ENCODE measurements around the gene MLIP.

Gene MLIP

GRCh38 chr6:54095723-54096122 lies 15.5 kb upstream of the MLIP start:
- no peak overlapping the region for H3K4me3 ChIP-seq (ENCODE audit: low read length)
- no peaks in the 10 kb centered on the region for H3K27me3 ChIP-seq (ENCODE audit: control insufficient read depth, insufficient read depth, low read length)
- no peaks in the 10 kb centered on the region for H3K9me3 ChIP-seq (ENCODE audit: control insufficient read depth, insufficient read depth, low read length)
- WGBS (ENCODE audit: insufficient coverage, insufficient read length): no CpG with 5 or more reads among the region's 4 CpGs
- no peak for DNase-seq (ENCODE audit: low read depth, low spot score)
- no peaks in the 10 kb centered on the region for H3K36me3 ChIP-seq (ENCODE audit: control insufficient read depth, insufficient read depth, low read length)
- H3K4me1 ChIP-seq (ENCODE audit: control insufficient read depth, insufficient read depth, low read length): no peaks in the 10 kb centered on the region
- no peak overlapping the region for H3K27ac ChIP-seq (ENCODE audit: low read length)

- no peak overlapping the region for H3K27ac ChIP-seq (ENCODE audit: low read length)
- H3K9me3 ChIP-seq (ENCODE audit: control insufficient read depth, insufficient read depth, low read length): no peaks in the 10 kb centered on the region
- H3K4me1 ChIP-seq (ENCODE audit: control insufficient read depth, insufficient read depth, low read length): no peaks in the 10 kb centered on the region
- no peaks in the 10 kb centered on the region for H3K27me3 ChIP-seq (ENCODE audit: control insufficient read depth, insufficient read depth, low read length)
- DNase-seq (ENCODE audit: low read depth, low spot score): no peak
- no peaks in the 10 kb centered on the region for H3K36me3 ChIP-seq (ENCODE audit: control insufficient read depth, insufficient read depth, low read length)
- no CpG with 5 or more reads among the region's 3 CpGs for WGBS (ENCODE audit: insufficient coverage, insufficient read length)
- no peak overlapping the region for H3K4me3 ChIP-seq (ENCODE audit: low read length)
Measured at GRCh38 chr6:54096811-54097210, 14.4 kb upstream of the MLIP start.

- H3K4me1 ChIP-seq (ENCODE audit: control insufficient read depth, insufficient read depth, low read length): no peaks in the 10 kb centered on the region
- no peaks in the 10 kb centered on the region for H3K27me3 ChIP-seq (ENCODE audit: control insufficient read depth, insufficient read depth, low read length)
- H3K36me3 ChIP-seq (ENCODE audit: control insufficient read depth, insufficient read depth, low read length): no peaks in the 10 kb centered on the region
- no peak overlapping the region for H3K4me3 ChIP-seq (ENCODE audit: low read length)
- H3K27ac ChIP-seq (ENCODE audit: low read length): no peak overlapping the region
- H3K9me3 ChIP-seq (ENCODE audit: control insufficient read depth, insufficient read depth, low read length): no peaks in the 10 kb centered on the region
- WGBS (ENCODE audit: insufficient coverage, insufficient read length): no CpG with 5 or more reads among the region's 4 CpGs
- no peak for DNase-seq (ENCODE audit: low read depth, low spot score)
Measured at GRCh38 chr6:54097753-54098152, 13.5 kb upstream of the MLIP start.

- no peaks in the 10 kb centered on the region for H3K27me3 ChIP-seq (ENCODE audit: control insufficient read depth, insufficient read depth, low read length)
- WGBS (ENCODE audit: insufficient coverage, insufficient read length): 100% methylated on average over 1 of the region's 6 CpGs
- H3K4me3 ChIP-seq (ENCODE audit: low read length): no peak overlapping the region
- no peak for DNase-seq (ENCODE audit: low read depth, low spot score)
- H3K27ac ChIP-seq (ENCODE audit: low read length): no peak overlapping the region
- H3K4me1 ChIP-seq (ENCODE audit: control insufficient read depth, insufficient read depth, low read length): no peaks in the 10 kb centered on the region
- H3K36me3 ChIP-seq (ENCODE audit: control insufficient read depth, insufficient read depth, low read length): no peaks in the 10 kb centered on the region
- no peaks in the 10 kb centered on the region for H3K9me3 ChIP-seq (ENCODE audit: control insufficient read depth, insufficient read depth, low read length)
Measured at GRCh38 chr6:54098450-54099044, 12.7 kb upstream of the MLIP start.

- Histone ChIP-seq H3K9me3 (ENCODE audit: control insufficient read depth, insufficient read depth, low read length) (no peaks in the 10 kb centered on the region), H3K36me3 (ENCODE audit: control insufficient read depth, insufficient read depth, low read length) (no peaks in the 10 kb centered on the region), H3K27ac (ENCODE audit: low read length) (no peak overlapping the region), H3K27me3 (ENCODE audit: control insufficient read depth, insufficient read depth, low read length) (no peaks in the 10 kb centered on the region), H3K4me3 (ENCODE audit: low read length) (no peak overlapping the region), H3K4me1 (ENCODE audit: control insufficient read depth, insufficient read depth, low read length) (no peaks in the 10 kb centered on the region)
- no CpG with 5 or more reads among the region's 3 CpGs for WGBS (ENCODE audit: insufficient coverage, insufficient read length)
- no peak for DNase-seq (ENCODE audit: low read depth, low spot score)
Measured at GRCh38 chr6:54099225-54099624, 12.0 kb upstream of the MLIP start.

GRCh38 chr6:54100411-54101006 lies 10.7 kb upstream of the MLIP start:
- Histone ChIP-seq H3K9me3 (ENCODE audit: control insufficient read depth, insufficient read depth, low read length) (no peaks in the 10 kb centered on the region), H3K4me1 (ENCODE audit: control insufficient read depth, insufficient read depth, low read length) (no peaks in the 10 kb centered on the region), H3K4me3 (ENCODE audit: low read length) (no peak overlapping the region), H3K27ac (ENCODE audit: low read length) (no peak overlapping the region), H3K36me3 (ENCODE audit: control insufficient read depth, insufficient read depth, low read length) (no peaks in the 10 kb centered on the region), H3K27me3 (ENCODE audit: control insufficient read depth, insufficient read depth, low read length) (no peaks in the 10 kb centered on the region)
- DNase-seq (ENCODE audit: low read depth, low spot score): no peak
- WGBS (ENCODE audit: insufficient coverage, insufficient read length): no CpG with 5 or more reads among the region's 1 CpG

GRCh38 chr6:54102238-54102637 lies 9.0 kb upstream of the MLIP start:
- no peak overlapping the region for H3K4me3 ChIP-seq (ENCODE audit: low read length)
- no peaks in the 10 kb centered on the region for H3K36me3 ChIP-seq (ENCODE audit: control insufficient read depth, insufficient read depth, low read length)
- WGBS (ENCODE audit: insufficient coverage, insufficient read length): no CpG with 5 or more reads among the region's 1 CpG
- no peak for DNase-seq (ENCODE audit: low read depth, low spot score)
- H3K27ac ChIP-seq (ENCODE audit: low read length): no peak overlapping the region
- no peaks in the 10 kb centered on the region for H3K9me3 ChIP-seq (ENCODE audit: control insufficient read depth, insufficient read depth, low read length)
- H3K4me1 ChIP-seq (ENCODE audit: control insufficient read depth, insufficient read depth, low read length): no peaks in the 10 kb centered on the region
- no peaks in the 10 kb centered on the region for H3K27me3 ChIP-seq (ENCODE audit: control insufficient read depth, insufficient read depth, low read length)

GRCh38 chr6:54103497-54103896 lies 7.7 kb upstream of the MLIP start:
- H3K4me3 ChIP-seq (ENCODE audit: low read length): no peak overlapping the region
- no peak overlapping the region for H3K27ac ChIP-seq (ENCODE audit: low read length)
- H3K4me1 ChIP-seq (ENCODE audit: control insufficient read depth, insufficient read depth, low read length): no peaks in the 10 kb centered on the region
- DNase-seq (ENCODE audit: low read depth, low spot score): no peak
- WGBS (ENCODE audit: insufficient coverage, insufficient read length): no CpG with 5 or more reads among the region's 3 CpGs
- H3K36me3 ChIP-seq (ENCODE audit: control insufficient read depth, insufficient read depth, low read length): no peaks in the 10 kb centered on the region
- H3K27me3 ChIP-seq (ENCODE audit: control insufficient read depth, insufficient read depth, low read length): no peaks in the 10 kb centered on the region
- no peaks in the 10 kb centered on the region for H3K9me3 ChIP-seq (ENCODE audit: control insufficient read depth, insufficient read depth, low read length)

GRCh38 chr6:54106727-54107126 lies 4.5 kb upstream of the MLIP start:
- Histone ChIP-seq H3K4me1 (ENCODE audit: control insufficient read depth, insufficient read depth, low read length) (no peaks in the 10 kb centered on the region), H3K36me3 (ENCODE audit: control insufficient read depth, insufficient read depth, low read length) (no peaks in the 10 kb centered on the region), H3K4me3 (ENCODE audit: low read length) (no peak overlapping the region), H3K27me3 (ENCODE audit: control insufficient read depth, insufficient read depth, low read length) (no peaks in the 10 kb centered on the region), H3K27ac (ENCODE audit: low read length) (no peak overlapping the region), H3K9me3 (ENCODE audit: control insufficient read depth, insufficient read depth, low read length) (no peaks in the 10 kb centered on the region)
- no peak for DNase-seq (ENCODE audit: low read depth, low spot score)

- H3K27me3 ChIP-seq (ENCODE audit: control insufficient read depth, insufficient read depth, low read length): no peaks in the 10 kb centered on the region
- H3K4me3 ChIP-seq (ENCODE audit: low read length): no peak overlapping the region
- no peaks in the 10 kb centered on the region for H3K9me3 ChIP-seq (ENCODE audit: control insufficient read depth, insufficient read depth, low read length)
- H3K36me3 ChIP-seq (ENCODE audit: control insufficient read depth, insufficient read depth, low read length): no peaks in the 10 kb centered on the region
- no peak overlapping the region for H3K27ac ChIP-seq (ENCODE audit: low read length)
- H3K4me1 ChIP-seq (ENCODE audit: control insufficient read depth, insufficient read depth, low read length): no peaks in the 10 kb centered on the region
- DNase-seq (ENCODE audit: low read depth, low spot score): no peak
- no CpG with 5 or more reads among the region's 8 CpGs for WGBS (ENCODE audit: insufficient coverage, insufficient read length)
Measured at GRCh38 chr6:54107470-54108090, 3.7 kb upstream of the MLIP start.

GRCh38 chr6:54108271-54108670 lies 3.0 kb upstream of the MLIP start:
- no peaks in the 10 kb centered on the region for H3K4me1 ChIP-seq (ENCODE audit: control insufficient read depth, insufficient read depth, low read length)
- no peak overlapping the region for H3K4me3 ChIP-seq (ENCODE audit: low read length)
- H3K9me3 ChIP-seq (ENCODE audit: control insufficient read depth, insufficient read depth, low read length): no peaks in the 10 kb centered on the region
- DNase-seq (ENCODE audit: low read depth, low spot score): no peak
- no peaks in the 10 kb centered on the region for H3K36me3 ChIP-seq (ENCODE audit: control insufficient read depth, insufficient read depth, low read length)
- no peak overlapping the region for H3K27ac ChIP-seq (ENCODE audit: low read length)
- H3K27me3 ChIP-seq (ENCODE audit: control insufficient read depth, insufficient read depth, low read length): no peaks in the 10 kb centered on the region

All from iPS DF 6.9 (cell line).